ENCODE measurements around the gene CSTPP1.

GRCh38 chr11:47109051-47109726, 172.6 kb downstream of the CSTPP1 start:
- no peak for TF ChIP-seq CTCF (IDR thresholded peaks at IDR 0.05; ENCODE audit: poor library complexity, severe bottlenecking)
- TF ChIP-seq EP300 (conservative IDR thresholded peaks at IDR 0.05; ENCODE audit: poor library complexity, severe bottlenecking) = no peak
- TF ChIP-seq POLR2AphosphoS5 (IDR thresholded peaks at IDR 0.05) = no peak
- no peak for TF ChIP-seq RAD21 (conservative IDR thresholded peaks at IDR 0.05)
- TF ChIP-seq EZH2 (IDR thresholded peaks at IDR 0.05; ENCODE audit: borderline replicate concordance, insufficient read depth, low read length, poor library complexity, severe bottlenecking) = no peak
- no peak for TF ChIP-seq REST (IDR thresholded peaks at IDR 0.05; ENCODE audit: borderline replicate concordance)
- no peak for TF ChIP-seq TAF1 (IDR thresholded peaks at IDR 0.05; ENCODE audit: low read depth)
